K562 (cell line): ENCODE results near the gene ACAD8. TPM values are rescaled to one million over a fixed set of nuclear protein-coding genes. Genes with fewer than 3 reads are reported as not detected.

Experiments
- ATAC-seq: fragments of 200-7000 bp; cut with Tn5 transposase; 3 replicates; pipeline ENCODE4 v1.9.1; 2020; ENCODE audit warnings: moderate library complexity
- BruUV-seq: library from RNA; stranded (reverse); fragments of 400-500 nt; replicated peaks from 2 replicates; lab custom pipeline; 2021; lab: Mats Ljungman, UMichigan
- CTCF ChIA-PET: fragments of 300-600 bp; formaldehyde crosslinking; extraction: SDS; loops from one replicate; lab custom pipeline; 2021; ENCODE audit warnings: low intra/inter-chr PET ratio; lab: Yijun Ruan, JAX
- POLR2A ChIA-PET: fragments of 300-600, 350-650 bp; sonication (Branson Sonifier 250); formaldehyde crosslinking; extraction: SDS; loops from one replicate; lab custom pipeline; 2021; ENCODE audit warnings: antibody characterized with exemption, inconsistent platforms; lab: Yijun Ruan, JAX
- DNase-seq, 4 experiments: peaks; one replicate each; pipeline versions ENCODE4 v3.0.0 to v3.0.0-alpha.2; 2011 to 2018; ENCODE audit warnings: low spot score in 3 of 4, mixed read lengths in 3 of 4; ENCODE audit errors: extremely low read depth in 1 of 4
- FAIRE-seq: peaks from 2 replicates; lab custom pipeline; 2011; peaks lifted over from hg19 to GRCh38; lab: Jason Lieb, UNC
- H2AFZ ChIP-seq: 2 replicates; pipeline ENCODE4 v1.6.0; 2011; ENCODE audit warnings: low read depth, low read length, control low read depth, inconsistent platforms
- H3K27ac ChIP-seq: fragments of 200-600 bp; 3 replicates; pipeline ENCODE4 v1.8.0; 2011; ENCODE audit warnings: low read depth, mild to moderate bottlenecking, control low read depth, inconsistent platforms, low read length, moderate library complexity, mixed read lengths; ENCODE audit errors: extremely low read depth
- H3K27me3 ChIP-seq, 2 experiments: fragments of 300-600 bp in 1 of 2; 2 replicates in 1 of 2; 3 replicates in 1 of 2; pipeline versions ENCODE4 v1.6.0 to v1.8.0; 2011; ENCODE audit warnings: inconsistent platforms in 2 of 2, low read length in 2 of 2, mild to moderate bottlenecking in 1 of 2, mixed read lengths in 1 of 2, moderate library complexity in 1 of 2; ENCODE audit not compliant: control insufficient read depth in 2 of 2, insufficient read depth in 2 of 2
- H3K36me3 ChIP-seq: fragments of 300-600 bp; 3 replicates; pipeline ENCODE4 v1.8.0; 2011; ENCODE audit warnings: mild to moderate bottlenecking, low read length, inconsistent platforms; ENCODE audit not compliant: control insufficient read depth, insufficient read depth
- H3K4me1 ChIP-seq, 2 experiments: fragments of 200-600 bp in 1 of 2; replicated peaks in 1 of 2; 2 replicates in 1 of 2; 3 replicates in 1 of 2; pipeline versions ENCODE4 v1.5.1 to v1.8.0; 2011; ENCODE audit warnings: inconsistent platforms in 2 of 2, low read length in 2 of 2, mild to moderate bottlenecking in 1 of 2, mixed read lengths in 1 of 2, moderate library complexity in 1 of 2; ENCODE audit not compliant: control insufficient read depth in 2 of 2, insufficient read depth in 2 of 2
- H3K4me2 ChIP-seq: 2 replicates; pipeline ENCODE4 v1.6.1; 2011; ENCODE audit warnings: low read length, control low read depth, inconsistent platforms, mixed read lengths; ENCODE audit not compliant: insufficient read depth
- H3K4me3 ChIP-seq: fragments of 200-600 bp; sonication (generic), shearing (Covaris generic); 2 replicates; pipeline ENCODE4 v1.5.1; 2016; ENCODE audit warnings: control low read depth, inconsistent platforms
- H3K79me2 ChIP-seq: fragments of 200-600 bp; 3 replicates; pipeline ENCODE4 v1.8.0; 2011; ENCODE audit warnings: low read length, inconsistent platforms; ENCODE audit not compliant: control insufficient read depth, insufficient read depth
- H3K9ac ChIP-seq, 2 experiments: 2 replicates each; pipeline versions ENCODE4 v1.6.0 to v1.6.1; 2011; ENCODE audit warnings: low read depth in 2 of 2, low read length in 2 of 2, control low read depth in 1 of 2, inconsistent platforms in 1 of 2, mild to moderate bottlenecking in 1 of 2, mixed read lengths in 1 of 2; ENCODE audit not compliant: insufficient read depth in 1 of 2
- H3K9me1 ChIP-seq: one replicate; pipeline ENCODE4 v1.6.0; 2011; ENCODE audit warnings: inconsistent platforms, mild to moderate bottlenecking, low read length, moderate library complexity; ENCODE audit not compliant: control insufficient read depth, insufficient read depth
- H3K9me3 ChIP-seq: replicated peaks from 2 replicates; pipeline ENCODE4 v1.5.1; 2011; ENCODE audit warnings: low read depth, low read length, inconsistent platforms; ENCODE audit not compliant: control insufficient read depth, insufficient read depth
- H4K20me1 ChIP-seq: replicated peaks from 2 replicates; pipeline ENCODE4 v1.6.1; 2011; ENCODE audit warnings: low read length, inconsistent platforms, mixed read lengths; ENCODE audit not compliant: control insufficient read depth, insufficient read depth
- ETV6 ChIP-seq, 3 experiments: fragments of 150-350 bp in 1 of 3; sonication (generic) in 1 of 3; formaldehyde crosslinking in 1 of 3; IDR thresholded peaks; 2 replicates each; pipeline versions ENCODE4 v1.6.1 to v1.8.0; 2014 to 2022; ENCODE audit warnings: borderline replicate concordance in 2 of 3, low read depth in 2 of 3, antibody characterized with exemption in 1 of 3, low read length in 1 of 3, mild to moderate bottlenecking in 1 of 3, missing genetic modification reagents in 1 of 3
- MCM3 ChIP-seq: fragments of 450-650 bp; IDR thresholded peaks from 2 replicates; pipeline ENCODE4 v1.6.1; 2016
- MEF2A ChIP-seq: IDR thresholded peaks from 2 replicates; pipeline ENCODE4 v1.6.1; 2011; ENCODE audit warnings: low read depth, mild to moderate bottlenecking, low read length, moderate library complexity; ENCODE audit not compliant: control insufficient read depth
- PHB2 ChIP-seq: fragments of 450-650 bp; IDR thresholded peaks from 2 replicates; pipeline ENCODE4 v1.6.1; 2017; ENCODE audit warnings: low read depth
- PHTF2 ChIP-seq: fragments of 250-450 bp; sonication (Bioruptor Pico); IDR thresholded peaks from 2 replicates; pipeline ENCODE4 v1.5.0; 2021; ENCODE audit warnings: mild to moderate bottlenecking
- PYGO2 ChIP-seq: fragments of 450-650 bp; IDR thresholded peaks from 2 replicates; pipeline ENCODE4 v1.6.1; 2016; ENCODE audit warnings: mild to moderate bottlenecking, missing genetic modification characterization, moderate library complexity, missing compliant biosample characterization
- TAF7 ChIP-seq: fragments of 450-650 bp; IDR thresholded peaks from 2 replicates; pipeline ENCODE4 v1.6.1; 2016; ENCODE audit warnings: missing genetic modification characterization, missing compliant biosample characterization
- ZBTB12 ChIP-seq: fragments of 250-450 bp; sonication (Bioruptor Pico); IDR thresholded peaks from 2 replicates; pipeline ENCODE4 v1.4.0; 2020
- ZNF277 ChIP-seq: fragments of 250-450 bp; sonication (Bioruptor Pico); IDR thresholded peaks from 2 replicates; pipeline ENCODE4 v1.8.0; 2022; ENCODE audit warnings: inconsistent platforms, mild to moderate bottlenecking, moderate library complexity, borderline replicate concordance
- WGBS: fragments of 100-300 bp; shearing (Covaris generic); methylation state at CpG from one replicate; pipeline ENCODE4 v1.1.6; 2016; ENCODE audit warnings: low coverage, mixed read lengths; ENCODE audit not compliant: insufficient coverage; ENCODE audit errors: missing lambda C conversion rate; 5-methylcytosine and 5-hydroxymethylcytosine counted together
- in situ Hi-C: fragments of 300-500 bp; cut with MboI; formaldehyde crosslinking; loops from 4 replicates; pipeline ENCODE4 v1.15.0; 2018; ENCODE audit warnings: inconsistent platforms, mixed read lengths
- intact Hi-C: fragments of 100-400 bp; cut with micrococcal nuclease; formaldehyde crosslinking; loops from 2 replicates; pipeline ENCODE4 v1.14.2; 2022
- polyA plus RNA-seq, 8 experiments: library from polyadenylated mRNA; depleted of rRNA in 4 of 8; stranded (reverse) in 5 of 8; unstranded in 3 of 8; fragments of >200 nt; fragmentation: Nextera tagmentation in 2 of 8; fragmentation: Illumina TruSeq in 1 of 8; extraction: Ambion mirVana in 2 of 8; extraction: Trizol in 1 of 8; gene quantifications; 2 replicates each; pipeline versions ENCODE4 v1.2.1 to v1.2.3, GENCODE V29; 2011 to 2014; ENCODE audit warnings: inconsistent platforms in 1 of 8, missing spikeins in 1 of 8
- total RNA-seq, 7 experiments: library from RNA; depleted of rRNA in 6 of 7; stranded (reverse); fragments of >200 nt in 6 of 7; fragmentation: Illumina TruSeq in 2 of 7; extraction: Trizol in 2 of 7; gene quantifications; 2 replicates each; pipeline versions ENCODE4 v1.2.1 to v1.2.3, GENCODE V29; 2011 to 2021; ENCODE audit warnings: low replicate concordance in 1 of 7

Gene ACAD8
- total and polyA plus RNA-seq, 9 of the 15 experiments (the other 6 are each of a cell fraction or from before 2014, with no cell fraction given): 6.5 to 34.1 (median 20.1) TPM

- DNase-seq: no peak
- Histone ChIP-seq H2AFZ (no peak overlapping the region), H3K9ac (no peak overlapping the region), H4K20me1 (no peaks in the 10 kb centered on the region), H3K4me3 (no peak overlapping the region), H3K4me2 (no peak overlapping the region), H3K36me3 (peaks cover 94% of the 10 kb centered on the region), H3K9me1 (no peaks in the 10 kb centered on the region), H3K9me3 (no peaks in the 10 kb centered on the region), H3K79me2 (peaks cover under 1% of the 10 kb centered on the region; the same call in 1 of the 3 replicates), H3K27me3 (no peaks in the 10 kb centered on the region), H3K27ac (no peak overlapping the region), H3K4me1 (peaks cover 0 to 9% of the 10 kb centered on the region in 2 experiments; a peak in 1 of 5 replicates)
- POLR2A ChIA-PET: no interaction called here
- no peak for FAIRE-seq
- intact Hi-C loops: no loop called here
- WGBS: 84% methylated on average over 4 of the region's 4 CpGs
- CTCF ChIA-PET: no interaction called here
- in situ Hi-C loops: no loop called here
- no TSS peak for BruUV-seq
- no peak for ATAC-seq
- TF ChIP-seq ZNF277 (no peak), ZBTB12 (CRISPR knock-in tag) (no peak), TAF7 (tag) (no peak), PHTF2 (no peak), PYGO2 (tag) (no peak), MEF2A (no peak), PHB2 (no peak), MCM3 (no peak), ETV6 (IDR thresholded peaks at IDR 0.05; ENCODE audit: borderline replicate concordance in 1 of 2, low read depth in 2 of 2, low read length in 1 of 2) (no peak), ETV6 (CRISPR knock-in tag; IDR thresholded peaks at IDR 0.05; ENCODE audit: borderline replicate concordance) (no peak)
Observed at GRCh38 chr11:134246678-134247077, 6.7 kb upstream of the ACAD8 start.
